ENCODE measurements around the gene TMEM106C.

TMEM106C gene

GRCh38 chr12:47972895-47973294 is 9.5 kb downstream of the TMEM106C start:
- Histone ChIP-seq H3K27ac (no peak overlapping the region), H3K4me3 (ENCODE audit: low read depth, low read length) (no peak overlapping the region), H3K36me3 (peaks cover 9% of the 10 kb centered on the region), H3K9me3 (ENCODE audit: severe bottlenecking) (no peaks in the 10 kb centered on the region), H3K27me3 (ENCODE audit: insufficient read depth, low read depth, severe bottlenecking) (no peaks in the 10 kb centered on the region)
- TF ChIP-seq, protein P1, sequence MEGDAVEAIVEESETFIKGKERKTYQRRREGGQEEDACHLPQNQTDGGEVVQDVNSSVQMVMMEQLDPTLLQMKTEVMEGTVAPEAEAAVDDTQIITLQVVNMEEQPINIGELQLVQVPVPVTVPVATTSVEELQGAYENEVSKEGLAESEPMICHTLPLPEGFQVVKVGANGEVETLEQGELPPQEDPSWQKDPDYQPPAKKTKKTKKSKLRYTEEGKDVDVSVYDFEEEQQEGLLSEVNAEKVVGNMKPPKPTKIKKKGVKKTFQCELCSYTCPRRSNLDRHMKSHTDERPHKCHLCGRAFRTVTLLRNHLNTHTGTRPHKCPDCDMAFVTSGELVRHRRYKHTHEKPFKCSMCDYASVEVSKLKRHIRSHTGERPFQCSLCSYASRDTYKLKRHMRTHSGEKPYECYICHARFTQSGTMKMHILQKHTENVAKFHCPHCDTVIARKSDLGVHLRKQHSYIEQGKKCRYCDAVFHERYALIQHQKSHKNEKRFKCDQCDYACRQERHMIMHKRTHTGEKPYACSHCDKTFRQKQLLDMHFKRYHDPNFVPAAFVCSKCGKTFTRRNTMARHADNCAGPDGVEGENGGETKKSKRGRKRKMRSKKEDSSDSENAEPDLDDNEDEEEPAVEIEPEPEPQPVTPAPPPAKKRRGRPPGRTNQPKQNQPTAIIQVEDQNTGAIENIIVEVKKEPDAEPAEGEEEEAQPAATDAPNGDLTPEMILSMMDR (IDR thresholded peaks at IDR 0.05; ENCODE audit: low read depth, low read length) = no peak
- no peak for DNase-seq

GRCh38 chr12:47973870-47974269 is 10.5 kb downstream of the TMEM106C start:
- Histone ChIP-seq H3K27ac (no peak overlapping the region), H3K36me3 (peaks cover 4% of the 10 kb centered on the region; the same call in 1 of the 2 replicates), H3K9me3 (ENCODE audit: severe bottlenecking) (no peaks in the 10 kb centered on the region), H3K4me3 (ENCODE audit: low read depth, low read length) (no peak overlapping the region), H3K27me3 (ENCODE audit: insufficient read depth, low read depth, severe bottlenecking) (no peaks in the 10 kb centered on the region)
- no peak for DNase-seq
- TF ChIP-seq, protein P1 (IDR thresholded peaks at IDR 0.05; ENCODE audit: low read depth, low read length) = no peak

- no peak for DNase-seq
- no peak overlapping the region for H3K4me3 ChIP-seq (ENCODE audit: low read depth, low read length)
Observed at GRCh38 chr12:47975036-47975620, 11.7 kb downstream of the TMEM106C start.

GRCh38 chr12:47975816-47976215 is 12.4 kb downstream of the TMEM106C start:
- no peak overlapping the region for H3K27ac ChIP-seq
- H3K9me3 ChIP-seq (ENCODE audit: severe bottlenecking) = no peaks in the 10 kb centered on the region
- no peaks in the 10 kb centered on the region for H3K27me3 ChIP-seq (ENCODE audit: insufficient read depth, low read depth, severe bottlenecking)
- no peak overlapping the region for H3K4me3 ChIP-seq (ENCODE audit: low read depth, low read length)
- TF ChIP-seq, protein P1 (IDR thresholded peaks at IDR 0.05; ENCODE audit: low read depth, low read length) = no peak
- DNase-seq = no peak
- H3K36me3 ChIP-seq = no peaks in the 10 kb centered on the region

More at GRCh38 chr12:47975036-47975620, 11.7 kb downstream of the TMEM106C start:
- no peaks in the 10 kb centered on the region for H3K9me3 ChIP-seq (ENCODE audit: severe bottlenecking)
- TF ChIP-seq, protein P1 (IDR thresholded peaks at IDR 0.05; ENCODE audit: low read depth, low read length) = no peak
- H3K27ac ChIP-seq = no peak overlapping the region
- H3K27me3 ChIP-seq (ENCODE audit: insufficient read depth, low read depth, severe bottlenecking) = no peaks in the 10 kb centered on the region
- H3K36me3 ChIP-seq = no peaks in the 10 kb centered on the region

DNA sequence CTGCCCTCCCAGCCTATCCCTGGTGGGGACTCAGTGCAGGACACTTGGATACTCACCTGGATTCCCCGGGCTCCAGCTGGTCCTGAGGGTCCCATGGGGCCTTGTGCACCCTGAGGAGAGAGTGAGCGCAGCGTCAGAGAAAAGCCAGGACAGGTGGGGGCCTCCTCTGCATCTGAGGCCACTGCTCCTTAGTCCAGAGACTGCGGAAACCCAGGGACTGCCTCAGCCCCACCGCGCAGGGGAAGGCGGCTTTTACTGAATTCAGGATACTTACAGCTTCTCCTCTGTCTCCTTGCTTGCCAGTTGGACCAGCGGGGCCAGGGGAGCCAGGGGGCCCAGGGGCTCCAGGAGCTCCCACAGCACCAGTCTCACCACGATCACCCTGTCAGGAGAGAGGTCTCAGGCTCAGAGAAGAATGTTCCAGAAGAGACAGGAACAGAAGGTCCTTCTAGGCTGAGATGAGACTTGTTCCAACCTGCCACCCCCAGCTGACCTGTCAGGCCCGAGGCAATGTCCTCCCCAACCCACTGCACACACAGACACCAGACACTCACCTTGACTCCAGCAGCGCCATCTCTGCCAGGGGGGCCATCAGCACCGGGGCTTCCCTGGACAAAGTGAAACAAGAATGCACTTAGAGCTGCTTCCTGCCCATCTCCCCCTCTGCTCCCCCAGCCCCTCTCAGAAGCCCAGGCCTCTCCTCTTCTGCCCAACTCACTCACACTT is 13.8 kb downstream of the TMEM106C start:
- TF ChIP-seq, protein P1 (IDR thresholded peaks at IDR 0.05; ENCODE audit: low read depth, low read length) = no peak
- no peaks in the 10 kb centered on the region for H3K36me3 ChIP-seq
- DNase-seq = no peak
- no peak overlapping the region for H3K4me3 ChIP-seq (ENCODE audit: low read depth, low read length)
- H3K9me3 ChIP-seq (ENCODE audit: severe bottlenecking) = no peaks in the 10 kb centered on the region
- H3K27ac ChIP-seq = no peak overlapping the region
- no peaks in the 10 kb centered on the region for H3K27me3 ChIP-seq (ENCODE audit: insufficient read depth, low read depth, severe bottlenecking)

Data from WERI-Rb-1 (cell line).